CD4-positive, alpha-beta T cell treated with Interferon alpha-2 for 1 hour (primary cell): ENCODE data around the gene NKAIN1.
"Not testable (repeated sequence)": the region's sequence is repeated elsewhere in the genome, so short reads cannot be mapped to it uniquely, and the experiment has no call there.

Experiments
- DNase-seq, 2 donors: peaks; one replicate each; pipeline ENCODE4 v3.0.0-alpha.2; 2020 to 2022

The NKAIN1 gene

DNA sequence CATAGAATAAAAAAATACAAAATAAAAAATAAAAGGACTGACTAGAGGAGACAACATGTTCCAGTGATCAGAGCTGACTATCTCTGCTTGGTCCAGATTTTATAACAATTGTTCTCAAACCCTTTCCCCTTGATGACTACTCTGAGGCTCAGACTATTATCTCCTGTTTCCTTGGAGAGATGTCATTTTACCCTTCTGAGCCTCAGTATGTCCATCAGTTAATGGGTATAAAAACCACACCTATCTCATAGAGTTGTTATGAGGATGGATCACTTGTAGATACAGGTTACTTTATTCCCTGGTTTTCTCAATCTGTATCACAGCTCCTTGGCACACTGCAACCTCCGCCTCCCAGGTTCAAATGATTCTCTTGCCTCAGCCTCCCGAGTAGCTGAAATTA, 7.0 kb downstream of the NKAIN1 start:
- DNase-seq, result no peak

DNA sequence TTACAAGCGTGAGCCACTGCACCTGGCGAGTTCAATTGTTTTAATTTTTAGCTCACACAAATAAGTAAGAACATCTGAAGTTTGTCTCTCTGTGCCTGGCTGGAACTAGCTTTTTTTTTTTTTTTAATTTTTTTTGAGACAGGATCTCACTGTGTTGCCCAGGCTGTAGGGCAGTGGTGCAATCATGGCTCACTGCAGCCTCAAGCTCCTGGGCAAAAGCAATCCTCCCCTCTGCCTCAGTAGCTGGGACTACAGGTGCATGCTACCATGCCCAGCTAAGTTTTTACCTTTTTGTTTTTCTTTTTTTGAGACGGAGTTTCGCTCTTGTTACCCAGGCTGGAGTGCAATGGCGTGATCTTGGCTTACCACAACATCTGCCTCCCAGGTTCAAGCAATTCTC, 7.9 kb downstream of the NKAIN1 start:
- DNase-seq, result no peak

DNA sequence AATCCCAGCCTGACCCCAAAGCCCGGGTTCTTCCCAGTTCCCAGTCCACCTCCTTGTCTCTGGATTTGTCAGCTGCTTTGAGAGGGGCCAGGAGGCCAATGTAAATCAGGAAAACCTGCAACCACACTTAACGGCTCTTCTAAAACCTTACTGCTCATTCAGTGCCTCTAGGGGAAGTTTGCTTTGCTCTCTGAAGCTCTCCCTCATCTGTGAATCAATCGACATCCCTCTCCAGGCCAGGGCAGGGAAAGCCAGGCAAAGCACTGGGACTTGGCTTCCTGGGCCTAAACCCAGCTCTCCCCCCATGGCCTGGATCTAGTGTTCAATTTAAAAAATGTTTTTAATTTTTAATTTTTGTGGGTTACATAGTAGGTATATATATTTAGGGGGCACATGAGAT, 9.3 kb downstream of the NKAIN1 start:
- DNase-seq, result no peak

GRCh38 chr1:31228986-31229385, 10.7 kb downstream of the NKAIN1 start:
- DNase-seq, result no peak

DNA sequence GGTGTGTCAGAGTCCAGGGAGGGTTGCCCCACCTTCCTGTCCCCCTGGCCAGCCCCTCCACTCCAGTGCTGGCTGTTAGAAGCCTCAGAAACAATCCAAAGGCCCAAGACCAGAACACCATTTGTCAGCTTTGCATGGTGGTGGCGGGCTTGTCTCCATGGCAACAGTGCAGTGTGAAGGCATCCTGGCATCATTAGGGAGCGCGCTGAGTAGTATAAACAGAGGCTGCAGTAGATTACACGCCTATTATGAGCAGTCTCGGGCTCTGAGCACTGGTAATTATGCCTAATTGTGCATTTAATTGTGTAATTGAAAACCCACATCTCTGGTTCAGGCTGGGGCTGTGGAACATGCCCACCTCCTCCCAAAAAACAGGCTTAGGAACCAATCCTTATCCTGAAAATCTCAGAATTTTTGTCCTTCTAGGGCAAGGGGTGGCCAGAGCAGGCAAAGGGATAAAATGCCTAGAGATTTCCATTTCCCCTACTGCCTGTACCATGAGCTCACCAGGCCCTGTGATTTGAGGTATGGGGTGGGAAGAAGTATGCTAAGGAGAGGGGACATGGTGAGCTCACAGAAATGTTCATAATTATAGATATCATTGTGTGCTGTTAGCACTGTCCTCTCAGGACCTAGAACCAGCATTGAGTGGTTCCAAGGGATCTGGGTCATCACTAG, 11.7 kb downstream of the NKAIN1 start:
- DNase-seq, result no peak

GRCh38 chr1:31224068-31224467, 15.6 kb downstream of the NKAIN1 start:
- no peak for DNase-seq

DNA sequence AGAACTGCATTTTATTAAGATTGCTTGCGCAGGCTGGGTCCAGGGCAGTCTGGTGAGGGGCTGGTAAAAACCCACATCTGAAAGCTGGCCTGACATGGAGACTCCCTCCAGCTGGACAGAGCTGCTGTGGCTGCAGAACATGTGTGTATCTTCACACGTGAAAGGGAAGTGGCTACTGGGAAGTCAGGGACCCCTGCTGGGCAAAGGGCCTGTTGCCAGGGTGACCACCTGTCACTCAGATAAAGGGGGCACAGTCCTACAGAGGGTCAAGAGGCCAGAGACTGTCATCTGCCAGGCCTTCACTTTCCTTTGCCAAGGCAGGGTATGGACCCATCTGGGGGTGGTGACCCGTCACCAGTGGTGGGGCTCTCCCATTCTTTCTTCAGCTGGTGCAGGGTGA, 17.5 kb downstream of the NKAIN1 start:
- no peak for DNase-seq

DNA sequence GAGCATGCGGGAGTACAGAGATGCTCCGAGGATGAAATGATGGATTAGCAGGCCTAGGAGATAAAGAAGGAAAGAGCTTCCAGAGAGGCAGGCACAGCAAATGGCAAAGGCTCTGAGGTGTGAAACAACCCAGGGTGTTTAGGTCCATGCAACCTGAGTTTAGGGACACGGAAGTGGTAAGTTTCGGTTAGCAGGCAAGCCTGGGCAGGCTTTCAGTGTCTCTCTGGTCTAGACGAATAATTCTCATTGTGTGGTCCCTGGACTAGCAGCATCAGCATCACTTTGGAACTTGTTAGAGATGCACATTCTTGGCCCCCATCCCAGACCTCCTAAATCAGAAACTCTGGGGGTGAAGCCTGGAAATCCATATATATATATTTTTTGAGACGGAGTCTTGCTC, 18.6 kb downstream of the NKAIN1 start:
- DNase-seq, result no peak

DNA sequence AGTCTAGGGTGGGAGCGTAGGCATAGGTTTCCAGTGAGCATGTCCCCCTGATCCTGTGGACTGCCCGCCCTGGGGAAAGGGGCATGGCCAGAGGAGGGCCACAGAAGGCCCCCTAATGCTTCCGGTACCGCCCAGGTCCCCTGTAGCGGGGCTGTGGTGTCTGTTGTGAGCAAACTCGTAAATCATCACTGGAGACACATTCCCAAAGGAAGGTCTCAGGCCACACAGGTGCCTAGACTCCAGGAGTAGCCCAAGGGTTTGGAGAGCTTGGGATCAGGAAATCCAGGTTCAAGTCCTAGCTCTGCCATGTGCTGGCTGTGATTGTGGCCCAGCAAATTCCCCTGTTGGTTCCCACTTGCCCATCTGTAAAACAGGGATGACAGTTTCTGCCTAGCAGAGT, 20.2 kb downstream of the NKAIN1 start:
- no peak for DNase-seq

DNA sequence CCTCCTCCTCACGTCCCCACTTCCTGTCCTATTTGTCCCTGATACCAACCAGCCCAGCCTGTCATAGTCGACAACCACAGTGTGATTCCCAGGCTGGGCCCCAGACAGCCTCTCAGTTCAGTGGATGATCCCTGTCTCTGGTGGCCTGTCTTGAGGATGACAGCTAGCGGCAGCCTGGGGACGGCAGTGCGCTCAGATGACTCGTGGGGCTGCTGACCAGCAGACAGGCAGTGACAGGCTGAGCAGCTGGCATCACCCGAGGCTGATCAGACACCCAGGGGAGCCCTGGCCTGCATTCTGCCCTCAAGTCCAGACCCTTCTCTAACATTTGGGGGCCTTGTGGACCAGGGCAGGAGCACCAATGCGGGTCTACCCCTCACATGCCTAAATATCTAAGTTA, 21.0 kb downstream of the NKAIN1 start:
- DNase-seq, result no peak

DNA sequence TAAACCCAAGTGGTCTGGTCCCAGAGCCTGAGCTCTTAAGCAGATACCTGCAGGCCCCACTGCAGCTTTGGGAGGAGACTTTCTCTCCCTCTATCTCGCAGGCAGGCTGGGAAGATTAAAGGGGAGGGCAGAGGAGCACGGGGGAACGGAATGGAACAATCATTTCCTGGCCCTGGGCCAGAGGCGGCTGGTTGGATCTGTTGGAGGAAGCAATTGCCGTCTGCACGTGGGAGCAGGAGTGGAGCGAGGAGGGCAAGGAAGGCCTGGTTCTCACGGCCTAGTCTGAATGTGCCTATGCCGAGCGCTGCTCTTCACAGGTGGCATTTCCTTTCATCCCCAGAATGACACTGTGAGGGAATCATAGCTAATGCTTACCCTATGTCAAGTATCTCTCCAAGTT, 23.7 kb downstream of the NKAIN1 start:
- DNase-seq, result no peak

DNA sequence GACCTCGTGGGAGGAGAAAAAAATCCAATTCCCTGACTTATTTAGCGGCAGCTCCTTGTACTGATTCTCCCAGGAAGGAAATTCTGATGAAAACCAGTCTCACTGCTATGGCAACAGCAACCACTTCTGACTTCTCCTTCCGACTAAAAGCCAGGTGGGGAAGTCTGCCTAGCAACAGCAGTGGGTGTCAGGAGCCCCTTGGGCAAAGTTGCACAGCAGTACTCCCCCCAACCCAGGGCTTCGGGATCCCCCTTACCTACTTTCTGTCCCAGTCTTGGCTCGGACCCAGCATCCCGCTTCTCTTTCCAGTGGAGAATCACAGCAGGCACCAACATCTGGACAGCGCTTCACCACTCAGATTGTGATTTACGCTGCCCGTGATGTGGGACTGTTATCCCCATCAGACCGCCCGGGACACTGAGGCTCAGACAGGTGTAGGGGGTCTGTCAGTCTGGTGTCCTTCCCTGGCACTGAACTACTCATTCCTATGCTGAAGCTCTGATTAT, 24.6 kb downstream of the NKAIN1 start:
- DNase-seq, result no peak

DNA sequence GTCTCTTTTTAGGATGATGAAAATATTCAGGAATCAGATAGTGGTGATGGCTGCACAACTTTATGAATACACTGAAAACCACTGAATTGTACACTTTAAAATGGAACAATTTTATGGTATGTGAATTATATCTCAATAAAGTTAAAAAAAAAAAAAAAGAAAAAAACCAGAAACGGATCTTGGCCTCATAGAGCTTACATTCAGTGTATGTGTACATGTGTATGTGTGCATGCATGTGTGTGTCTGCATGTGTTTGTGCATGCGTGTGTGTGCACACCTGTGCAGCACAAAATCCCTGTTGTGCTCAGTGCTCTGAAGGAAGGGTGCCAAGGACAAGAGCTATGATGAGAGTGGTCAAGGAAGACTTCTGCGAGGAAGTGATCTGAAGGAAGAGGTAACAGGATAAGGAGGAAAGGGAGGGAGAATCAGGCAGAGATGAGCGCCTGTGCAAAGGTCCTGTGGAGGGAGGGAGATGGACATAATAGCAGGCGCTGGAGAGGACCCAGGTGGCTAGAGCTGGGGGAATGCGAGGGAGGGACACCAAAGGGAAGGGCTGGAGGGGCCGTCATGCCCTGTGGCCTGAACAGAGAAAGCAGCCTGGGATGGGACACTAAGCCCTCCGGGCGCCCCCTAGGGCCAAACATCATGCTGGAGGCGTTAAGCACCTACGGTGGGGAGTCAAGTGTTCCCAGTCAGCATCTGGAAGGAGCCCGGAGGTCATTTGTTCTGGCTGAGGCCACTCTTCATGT, 25.2 kb downstream of the NKAIN1 start:
- DNase-seq, result no peak

GRCh38 chr1:31208361-31208945, 31.2 kb downstream of the NKAIN1 start:
- DNase-seq, result no peak

DNA sequence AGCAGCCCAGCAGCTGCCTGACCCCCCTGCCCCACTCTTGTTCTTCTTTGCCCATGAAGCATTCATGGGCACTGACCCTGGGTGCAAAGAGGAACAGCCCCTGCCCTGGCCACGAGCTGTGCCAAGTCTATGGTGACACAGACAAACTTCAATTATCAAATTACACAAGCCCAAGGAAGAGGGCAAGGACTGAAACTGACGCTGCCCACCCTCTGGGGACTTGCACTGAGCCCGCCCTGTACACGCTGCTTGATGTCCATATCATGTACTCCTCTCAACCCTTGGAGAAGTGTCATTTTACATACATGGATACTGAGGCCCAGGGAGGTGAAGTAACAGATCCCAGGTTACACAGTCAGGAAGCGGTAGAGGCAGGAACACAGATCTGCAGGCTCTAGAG, 32.1 kb downstream of the NKAIN1 start:
- DNase-seq, result no peak

DNA sequence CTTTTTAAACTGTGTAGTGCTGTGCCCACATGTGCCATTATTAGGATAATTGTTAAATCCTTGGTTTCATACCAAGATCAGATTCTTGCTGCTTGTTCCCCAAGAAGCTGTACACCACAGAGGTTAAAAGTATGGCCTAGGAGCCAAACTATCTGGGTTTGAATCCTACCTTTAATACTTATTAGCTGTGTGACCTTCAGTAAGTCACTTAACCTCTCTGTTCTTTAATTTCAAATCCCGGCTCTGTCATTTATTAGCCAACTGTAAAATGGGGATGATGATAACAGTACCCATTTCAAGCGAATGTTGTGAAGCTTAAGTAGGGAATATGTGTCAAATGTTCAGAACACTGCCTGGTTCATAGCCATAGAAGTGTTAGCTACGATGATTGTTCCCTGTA, 32.6 kb downstream of the NKAIN1 start:
- DNase-seq, result no peak

GRCh38 chr1:31203215-31203614, 36.5 kb downstream of the NKAIN1 start:
- no peak for DNase-seq

- DNase-seq, result no peak
These were observed 37.7 kb downstream of the NKAIN1 start for GRCh38 chr1:31201931-31202360.

DNA sequence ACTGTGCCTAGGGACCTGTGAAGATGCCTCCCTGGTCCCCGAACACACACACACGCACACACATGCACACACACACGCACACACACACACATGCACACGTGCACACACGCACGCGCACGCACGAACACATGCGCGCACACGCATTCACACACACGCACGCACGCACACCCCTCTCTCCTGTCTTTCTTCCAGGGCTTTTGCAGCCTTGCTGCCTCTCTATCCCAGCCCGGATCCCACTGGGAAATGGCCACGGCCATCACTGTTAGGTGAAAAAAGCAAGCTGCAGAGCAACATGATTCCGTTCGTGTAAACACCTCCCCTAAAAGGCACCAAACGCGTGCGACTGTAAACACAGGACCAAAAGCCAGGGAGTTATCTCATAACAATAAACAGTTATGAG, 39.7 kb downstream of the NKAIN1 start:
- no peak for DNase-seq

DNA sequence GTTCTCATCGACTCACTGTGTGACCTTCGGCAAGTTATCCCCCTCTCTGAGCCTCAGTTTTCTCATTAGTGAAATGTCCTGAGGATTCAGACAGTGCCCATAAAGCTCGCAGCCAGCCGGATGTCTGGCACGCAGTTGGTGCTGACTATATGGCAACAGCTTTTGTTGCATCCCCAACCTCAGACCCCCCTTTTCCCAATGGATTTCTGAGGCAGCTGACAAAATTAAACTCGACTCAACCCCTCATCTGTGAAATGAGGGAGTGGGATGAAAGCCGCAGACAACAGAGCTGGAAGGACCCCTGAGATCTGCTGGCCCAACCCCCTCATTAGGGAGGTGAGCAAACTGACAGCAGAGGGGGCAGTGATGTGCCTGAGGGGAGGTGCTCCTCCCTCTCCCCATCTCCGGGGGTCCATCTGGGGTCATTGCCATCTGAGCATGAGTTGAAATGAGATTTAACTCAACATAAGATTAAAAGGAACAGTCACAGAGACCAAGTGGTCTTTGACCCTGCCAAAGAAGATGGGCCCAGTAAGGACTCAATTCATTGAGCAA, 40.4 kb downstream of the NKAIN1 start:
- no peak for DNase-seq

DNA sequence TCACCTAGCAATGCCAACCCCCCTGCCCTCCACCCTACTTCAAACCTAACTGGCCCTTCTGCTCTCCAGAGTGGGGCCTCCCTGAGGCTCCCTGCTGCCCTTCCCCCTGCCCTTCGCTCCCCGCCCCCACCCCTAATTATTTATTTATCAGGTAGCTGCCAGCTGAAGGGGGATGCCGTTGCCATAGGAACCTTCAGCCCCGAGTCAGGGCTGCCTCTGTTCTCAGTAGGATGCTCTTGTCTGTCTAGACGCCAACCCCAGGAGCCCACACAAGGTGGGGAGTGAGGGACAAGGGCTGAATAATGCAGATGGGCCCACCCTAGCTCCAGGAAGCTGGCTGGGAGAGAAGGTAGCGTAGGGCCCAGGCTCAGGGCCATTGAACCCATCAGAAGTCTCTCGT, 41.1 kb downstream of the NKAIN1 start:
- DNase-seq, result no peak

GRCh38 chr1:31198150-31198549, 41.5 kb downstream of the NKAIN1 start:
- DNase-seq, result no peak

DNA sequence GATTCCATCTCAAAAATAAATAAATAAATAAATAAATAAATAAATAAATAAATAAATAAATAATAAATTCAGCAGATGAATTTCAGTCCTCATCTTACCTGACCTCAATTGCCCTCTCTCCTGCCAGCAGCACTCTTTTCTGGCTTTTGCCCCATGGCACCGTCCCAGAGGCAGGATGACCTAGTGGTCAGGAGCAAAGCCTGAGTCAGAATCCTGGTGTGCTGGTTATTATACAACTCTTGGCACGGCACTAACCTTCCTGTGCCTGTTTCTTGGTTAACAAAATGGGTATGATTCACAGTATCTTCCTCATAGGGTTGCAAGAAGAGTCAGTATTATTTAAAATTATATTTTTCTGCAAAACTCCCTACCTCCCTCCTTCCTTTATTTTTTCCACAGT, 43.0 kb downstream of the NKAIN1 start:
- no peak for DNase-seq

DNA sequence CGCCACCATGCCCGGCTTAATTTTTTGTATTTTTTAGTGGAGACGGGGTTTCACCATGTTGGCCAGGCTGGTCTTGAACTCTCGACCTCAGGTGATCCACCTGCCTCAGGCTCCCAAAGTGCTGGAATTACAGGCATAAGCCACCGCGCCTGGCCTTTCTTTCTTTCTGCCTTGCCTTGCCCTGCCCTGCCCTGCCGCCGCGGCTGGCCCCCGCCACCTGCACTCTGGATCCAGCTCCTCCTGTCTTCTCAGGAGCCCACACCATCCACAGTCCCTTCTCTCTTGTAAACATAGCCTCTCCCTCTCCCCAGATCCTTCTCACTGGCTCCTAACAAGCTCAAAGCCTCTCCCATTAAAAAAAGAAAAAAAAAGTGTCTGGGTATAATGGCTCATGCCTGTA, 44.4 kb downstream of the NKAIN1 start:
- DNase-seq, result not testable (repeated sequence)
